Measurements from ENCODE around the gene CNBP.
"Not testable (repeated sequence)": the region's sequence is repeated elsewhere in the genome, so short reads cannot be mapped to it uniquely, and the experiment has no call there.

The CNBP gene

GRCh38 chr3:129199366-129199765 lies 15.7 kb upstream of the CNBP start:
- DNase-seq (ENCODE audit: low read depth) = no peak
- H3K4me3 ChIP-seq (ENCODE audit: low read length) = no peak overlapping the region
- TF ChIP-seq, protein P1, sequence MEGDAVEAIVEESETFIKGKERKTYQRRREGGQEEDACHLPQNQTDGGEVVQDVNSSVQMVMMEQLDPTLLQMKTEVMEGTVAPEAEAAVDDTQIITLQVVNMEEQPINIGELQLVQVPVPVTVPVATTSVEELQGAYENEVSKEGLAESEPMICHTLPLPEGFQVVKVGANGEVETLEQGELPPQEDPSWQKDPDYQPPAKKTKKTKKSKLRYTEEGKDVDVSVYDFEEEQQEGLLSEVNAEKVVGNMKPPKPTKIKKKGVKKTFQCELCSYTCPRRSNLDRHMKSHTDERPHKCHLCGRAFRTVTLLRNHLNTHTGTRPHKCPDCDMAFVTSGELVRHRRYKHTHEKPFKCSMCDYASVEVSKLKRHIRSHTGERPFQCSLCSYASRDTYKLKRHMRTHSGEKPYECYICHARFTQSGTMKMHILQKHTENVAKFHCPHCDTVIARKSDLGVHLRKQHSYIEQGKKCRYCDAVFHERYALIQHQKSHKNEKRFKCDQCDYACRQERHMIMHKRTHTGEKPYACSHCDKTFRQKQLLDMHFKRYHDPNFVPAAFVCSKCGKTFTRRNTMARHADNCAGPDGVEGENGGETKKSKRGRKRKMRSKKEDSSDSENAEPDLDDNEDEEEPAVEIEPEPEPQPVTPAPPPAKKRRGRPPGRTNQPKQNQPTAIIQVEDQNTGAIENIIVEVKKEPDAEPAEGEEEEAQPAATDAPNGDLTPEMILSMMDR (conservative IDR thresholded peaks at IDR 0.05; ENCODE audit: low read depth, low read length) = no peak

DNA sequence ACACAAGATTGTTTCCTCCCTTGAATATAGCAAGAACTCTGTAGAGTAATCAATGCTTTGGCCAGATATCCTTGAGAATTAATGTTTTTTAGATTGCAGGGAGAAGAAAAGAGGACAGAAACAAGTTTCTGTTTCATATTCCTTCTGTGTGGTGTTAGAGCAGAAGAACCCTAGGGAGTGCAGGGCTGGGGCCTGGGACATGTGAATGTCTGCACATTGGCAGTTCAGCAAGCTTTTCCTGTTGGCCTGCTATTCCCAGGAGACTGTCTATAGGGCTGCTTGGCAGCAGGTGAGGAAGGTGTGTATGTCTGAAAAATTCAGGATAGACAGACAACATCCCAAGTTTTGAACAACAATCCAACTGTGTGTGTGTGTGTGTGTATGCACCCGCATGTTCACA lies 13.6 kb upstream of the CNBP start:
- no peak overlapping the region for H3K4me3 ChIP-seq (ENCODE audit: low read length)
- TF ChIP-seq, protein P1 (conservative IDR thresholded peaks at IDR 0.05; ENCODE audit: low read depth, low read length) = no peak
- no peak for DNase-seq (ENCODE audit: low read depth)

- H3K4me3 ChIP-seq (ENCODE audit: low read length) = no peak overlapping the region
These were observed 12.9 kb upstream of the CNBP start for GRCh38 chr3:129196601-129197000.

DNA sequence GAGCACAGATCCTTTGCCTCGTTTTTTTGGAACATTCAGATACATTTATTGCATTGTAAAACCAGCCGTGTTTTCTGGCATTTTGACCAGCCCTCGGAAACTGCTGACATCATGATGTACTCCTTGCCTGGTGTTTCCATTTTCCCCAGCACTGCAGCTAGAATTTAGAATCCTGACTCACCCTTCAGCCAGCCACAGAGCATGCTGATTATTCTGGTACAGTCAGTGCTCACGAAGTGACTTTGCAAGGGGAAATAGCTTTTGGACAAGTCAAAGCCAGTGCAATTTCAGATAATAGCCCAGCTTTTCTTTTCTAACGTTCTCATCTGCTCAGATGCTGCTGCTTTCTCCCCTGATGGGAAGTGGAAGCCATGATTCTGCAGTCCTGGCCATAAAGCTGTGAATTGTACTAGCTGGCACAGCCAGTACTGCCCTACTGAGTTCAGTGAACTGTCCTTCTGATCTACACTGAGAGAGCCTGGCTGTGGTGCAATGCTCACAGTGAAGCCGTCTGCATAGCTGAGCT lies 12.1 kb upstream of the CNBP start:
- peak; percentile 52 for DNase-seq (ENCODE audit: low read depth)
- TF ChIP-seq, protein P1 (conservative IDR thresholded peaks at IDR 0.05; ENCODE audit: low read depth, low read length) = no peak
- peak overlapping the region; percentile 11 for H3K4me3 ChIP-seq (ENCODE audit: low read length)

More at GRCh38 chr3:129196601-129197000, 12.9 kb upstream of the CNBP start:
- TF ChIP-seq, protein P1 (conservative IDR thresholded peaks at IDR 0.05; ENCODE audit: low read depth, low read length) = no peak
- DNase-seq (ENCODE audit: low read depth) = no peak

DNA sequence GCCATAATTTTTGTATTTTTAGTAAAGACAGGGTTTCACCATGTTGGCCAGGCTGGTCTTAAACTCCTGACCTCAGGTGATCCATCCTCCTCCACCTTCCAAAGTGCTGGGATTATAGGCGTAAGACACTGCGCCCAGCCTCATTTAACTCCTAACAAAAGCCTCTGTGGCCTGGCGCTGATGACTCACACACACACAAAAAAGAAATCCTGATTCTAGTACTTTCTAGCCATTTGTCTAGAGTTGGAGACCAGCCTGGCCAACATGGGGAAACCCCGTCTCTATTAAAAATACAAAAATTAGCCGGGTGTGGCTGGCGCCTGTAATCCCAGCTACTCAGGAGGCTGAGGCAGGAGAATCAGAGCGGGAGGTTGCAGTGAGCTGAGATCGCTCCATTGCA lies 6.1 kb upstream of the CNBP start:
- not testable (repeated sequence) for DNase-seq (ENCODE audit: low read depth); H3K4me3 ChIP-seq (ENCODE audit: low read length)

- H3K4me3 ChIP-seq (ENCODE audit: low read length) = no peak overlapping the region
- DNase-seq (ENCODE audit: low read depth) = no peak
- TF ChIP-seq, protein P1 (conservative IDR thresholded peaks at IDR 0.05; ENCODE audit: low read depth, low read length) = no peak
These were observed 4.2 kb upstream of the CNBP start for GRCh38 chr3:129187857-129188256.

DNA sequence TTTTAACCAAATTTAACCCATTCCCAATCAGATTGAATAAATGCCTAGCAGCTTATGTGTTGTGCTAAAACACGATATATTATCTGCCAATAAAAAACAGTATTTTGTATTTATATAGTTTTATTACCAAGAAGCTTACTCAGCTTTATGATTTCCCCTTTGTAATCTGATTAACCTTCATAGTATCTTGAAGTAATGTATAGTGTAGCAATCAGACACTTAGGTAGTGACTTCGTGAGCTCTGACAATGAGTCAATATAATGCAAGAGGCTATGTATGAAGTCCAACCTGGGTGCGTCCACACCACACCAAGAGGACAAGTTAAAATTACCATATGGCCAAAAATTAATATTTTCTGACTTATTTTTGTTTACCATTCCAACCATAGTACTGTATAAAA lies 2.1 kb upstream of the CNBP start:
- TF ChIP-seq, protein P1 (conservative IDR thresholded peaks at IDR 0.05; ENCODE audit: low read depth, low read length) = no peak
- no peak overlapping the region for H3K4me3 ChIP-seq (ENCODE audit: low read length)
- DNase-seq (ENCODE audit: low read depth) = no peak

DNA sequence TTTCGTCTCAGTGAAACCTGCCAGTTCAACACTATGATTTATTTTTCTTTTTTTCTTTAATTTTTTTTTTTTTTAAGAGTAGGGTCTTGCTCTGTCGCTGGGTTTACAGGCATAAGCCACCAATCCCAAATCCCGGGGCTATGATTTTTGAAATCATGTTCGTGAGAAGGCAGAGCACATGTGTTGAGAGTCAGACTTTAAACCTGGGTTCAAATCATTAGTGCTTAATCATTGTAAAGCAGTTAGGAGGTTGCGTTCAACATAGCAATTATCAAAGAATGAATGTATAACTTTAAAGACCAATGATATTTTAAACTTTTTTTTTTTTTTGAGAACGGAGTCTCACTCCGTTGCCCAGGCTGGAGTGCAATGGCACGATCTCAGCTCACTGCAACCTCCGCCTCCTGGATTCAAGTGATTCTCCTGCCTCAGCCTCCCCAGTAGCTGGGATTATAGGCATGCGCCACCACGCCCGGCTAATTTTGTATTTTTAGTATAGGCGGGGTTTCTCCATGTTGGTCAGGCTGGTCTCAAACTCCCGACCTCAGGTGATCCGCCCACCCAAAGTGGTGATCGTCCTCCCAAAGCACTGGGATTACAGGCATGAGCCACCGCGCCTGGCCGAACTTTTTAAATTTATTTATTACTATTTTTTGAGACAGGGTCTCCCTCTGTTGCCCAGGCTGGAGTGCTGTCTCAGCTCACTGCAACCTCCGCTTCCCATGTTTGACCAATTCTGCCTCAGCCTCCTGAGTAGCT lies 1.3 kb upstream of the CNBP start:
- peak overlapping the region; percentile 87 for H3K4me3 ChIP-seq (ENCODE audit: low read length)

More for the DNA sequence above, 1.3 kb upstream of the CNBP start:
- DNase-seq (ENCODE audit: low read depth) = not testable (repeated sequence)

Measured in retinal pigment epithelial cell (primary cell).